Hippocampal formation (tissue), 2 donors: ENCODE measurements around the gene DYTN.

Experiments
- DNase-seq, 2 donors: peaks; one replicate each; lab custom pipeline; 2025; lab: John Stamatoyannopoulos, UW

The DYTN gene

GRCh38 chr2:206614811-206615210, 103.4 kb downstream of the DYTN start:
- no peak for DNase-seq

GRCh38 chr2:206611736-206612135, 106.5 kb downstream of the DYTN start:
- DNase-seq = no peak

- DNase-seq = no peak
These were observed 107.0 kb downstream of the DYTN start for GRCh38 chr2:206611191-206611590.

- no peak for DNase-seq
These were observed 107.7 kb downstream of the DYTN start for GRCh38 chr2:206610451-206610850.

- no peak for DNase-seq
These were observed 115.0 kb downstream of the DYTN start for GRCh38 chr2:206603243-206603642.
